Measurements from ENCODE around the gene CAPN7.

Gene CAPN7

GRCh38 chr3:15204005-15204404 is 2.0 kb upstream of the CAPN7 start:
- Histone ChIP-seq H3K27me3 (ENCODE audit: low read depth, low read length) (no peaks in the 10 kb centered on the region), H3K27ac (ENCODE audit: low read length) (no peak overlapping the region), H3K4me1 (ENCODE audit: control insufficient read depth in 1 of 2, insufficient read depth in 2 of 2, low read length in 2 of 2) (peaks cover 0 to 16% of the 10 kb centered on the region in 2 donors), H3K36me3 (ENCODE audit: control insufficient read depth in 1 of 2, insufficient read depth in 2 of 2, low read length in 2 of 2) (peaks cover 0 to 5% of the 10 kb centered on the region in 2 donors), H3K4me3 (ENCODE audit: low read depth in 1 of 2, low read length in 2 of 2) (no peak overlapping the region), H3K9me3 (ENCODE audit: control insufficient read depth in 1 of 2, low read length in 2 of 2) (no peaks in the 10 kb centered on the region)

DNA sequence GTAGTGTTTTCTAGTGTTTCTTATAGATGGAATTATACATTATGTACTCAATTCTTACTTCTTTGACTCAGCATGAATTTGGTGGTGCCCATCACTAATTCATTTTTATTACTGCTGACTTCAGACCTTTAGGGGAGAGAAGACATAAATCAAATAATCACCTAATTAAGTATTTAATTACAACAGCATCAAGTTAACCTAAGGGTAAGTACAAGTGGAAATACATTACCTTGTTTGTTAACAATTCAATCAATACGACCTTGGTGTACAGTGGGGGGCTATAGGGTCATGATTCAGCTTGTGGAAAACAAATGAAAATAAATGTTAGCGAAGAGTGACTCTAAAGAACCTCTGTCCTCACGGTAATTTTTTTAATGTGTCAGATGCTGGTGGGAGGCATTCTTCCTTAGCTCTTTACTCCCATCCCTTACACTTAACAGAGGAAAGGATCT is 538 bp upstream of the CAPN7 start:
- Histone ChIP-seq H3K36me3 (ENCODE audit: control insufficient read depth in 1 of 2, insufficient read depth in 2 of 2, low read length in 2 of 2) (peaks cover under 1 to 5% of the 10 kb centered on the region in 2 donors), H3K27ac (ENCODE audit: low read length) (peak overlapping the region; percentile 82), H3K4me1 (ENCODE audit: control insufficient read depth in 1 of 2, insufficient read depth in 2 of 2, low read length in 2 of 2) (peaks cover 0 to 19% of the 10 kb centered on the region in 2 donors), H3K9me3 (ENCODE audit: control insufficient read depth in 1 of 2, low read length in 2 of 2) (no peaks in the 10 kb centered on the region), H3K4me3 (ENCODE audit: low read depth in 1 of 2, low read length in 2 of 2) (peak overlapping the region; percentile 61 to 95), H3K27me3 (ENCODE audit: low read depth, low read length) (no peaks in the 10 kb centered on the region)

GRCh38 chr3:15206662-15207576 is 873 bp downstream of the CAPN7 start:
- Histone ChIP-seq H3K4me1 (ENCODE audit: control insufficient read depth in 1 of 2, insufficient read depth in 2 of 2, low read length in 2 of 2) (peaks cover 0 to 19% of the 10 kb centered on the region in 2 donors), H3K27me3 (ENCODE audit: low read depth, low read length) (no peaks in the 10 kb centered on the region), H3K27ac (ENCODE audit: low read length) (peak overlapping the region; percentile 92), H3K9me3 (ENCODE audit: control insufficient read depth in 1 of 2, low read length in 2 of 2) (no peaks in the 10 kb centered on the region), H3K4me3 (ENCODE audit: low read depth in 1 of 2, low read length in 2 of 2) (peak overlapping the region; percentile 95), H3K36me3 (ENCODE audit: control insufficient read depth in 1 of 2, insufficient read depth in 2 of 2, low read length in 2 of 2) (peaks cover 4 to 5% of the 10 kb centered on the region in 2 donors)

DNA sequence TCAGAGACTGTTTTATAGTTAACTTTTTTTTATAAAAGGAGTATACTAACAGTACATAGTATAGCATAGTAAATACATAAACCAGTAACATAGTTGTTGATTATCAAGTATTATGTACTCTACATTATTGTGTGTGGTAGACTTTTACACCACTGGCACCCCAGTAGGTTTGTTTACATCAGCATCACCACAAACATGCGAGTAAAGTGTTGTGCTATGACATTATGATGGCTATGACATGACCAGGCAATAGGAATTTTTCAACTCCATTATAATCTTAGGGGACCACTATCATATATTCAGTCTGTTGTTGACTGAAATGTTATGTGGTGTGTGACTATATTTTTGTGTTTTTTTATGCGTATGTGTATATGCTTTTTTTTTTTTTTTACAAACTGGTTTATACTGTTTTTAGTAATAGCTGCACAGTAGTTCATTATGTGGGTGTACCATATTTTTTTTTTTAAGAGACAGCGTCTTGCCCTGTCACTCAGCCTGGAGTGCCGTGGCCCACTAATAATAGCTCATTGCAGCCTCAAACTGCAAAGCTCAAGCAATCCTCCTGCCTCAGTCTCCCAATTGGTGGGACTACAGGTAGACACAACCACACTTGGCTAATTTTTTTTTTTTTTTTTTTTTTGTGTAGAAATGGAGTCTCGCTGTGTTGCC is 1.9 kb downstream of the CAPN7 start:
- H3K27ac ChIP-seq (ENCODE audit: low read length), result peak overlapping the region; percentile 92
- no peaks in the 10 kb centered on the region for H3K27me3 ChIP-seq (ENCODE audit: low read depth, low read length)
- H3K4me3 ChIP-seq (ENCODE audit: low read depth in 1 of 2, low read length in 2 of 2), result peak overlapping the region; percentile 95
- no peaks in the 10 kb centered on the region for H3K9me3 ChIP-seq (ENCODE audit: control insufficient read depth in 1 of 2, low read length in 2 of 2)
- H3K36me3 ChIP-seq (ENCODE audit: control insufficient read depth in 1 of 2, insufficient read depth in 2 of 2, low read length in 2 of 2), result peaks cover 10 to 14% of the 10 kb centered on the region in 2 donors
- H3K4me1 ChIP-seq (ENCODE audit: control insufficient read depth in 1 of 2, insufficient read depth in 2 of 2, low read length in 2 of 2), result peaks cover 0 to 19% of the 10 kb centered on the region in 2 donors

DNA sequence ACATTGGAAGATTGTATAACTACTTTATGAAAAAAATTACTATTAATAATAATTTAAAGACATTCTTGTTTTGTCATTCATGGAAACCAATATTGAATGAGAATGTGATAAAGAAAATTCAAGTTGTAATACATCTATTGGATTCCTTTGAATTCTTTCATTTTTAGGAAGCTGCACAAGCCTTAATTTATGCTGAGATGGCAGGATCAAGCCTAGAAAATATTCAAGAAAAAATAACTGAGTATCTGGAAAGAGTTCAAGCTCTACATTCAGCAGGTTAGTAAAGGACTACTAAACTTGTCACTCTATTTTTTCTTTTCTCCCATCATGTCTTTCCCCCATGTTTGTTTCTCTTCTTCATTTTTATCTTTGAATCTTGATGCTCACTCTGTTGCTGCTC is 5.9 kb downstream of the CAPN7 start:
- peaks cover 0 to 19% of the 10 kb centered on the region in 2 donors for H3K4me1 ChIP-seq (ENCODE audit: control insufficient read depth in 1 of 2, insufficient read depth in 2 of 2, low read length in 2 of 2)
- H3K27me3 ChIP-seq (ENCODE audit: low read depth, low read length), result no peaks in the 10 kb centered on the region
- H3K36me3 ChIP-seq (ENCODE audit: control insufficient read depth in 1 of 2, insufficient read depth in 2 of 2, low read length in 2 of 2), result peaks cover 18 to 21% of the 10 kb centered on the region in 2 donors
- H3K4me3 ChIP-seq (ENCODE audit: low read depth in 1 of 2, low read length in 2 of 2), result no peak overlapping the region
- no peak overlapping the region for H3K27ac ChIP-seq (ENCODE audit: low read length)
- no peaks in the 10 kb centered on the region for H3K9me3 ChIP-seq (ENCODE audit: control insufficient read depth in 1 of 2, low read length in 2 of 2)

- Histone ChIP-seq H3K4me1 (ENCODE audit: control insufficient read depth in 1 of 2, insufficient read depth in 2 of 2, low read length in 2 of 2) (peaks cover 0 to 17% of the 10 kb centered on the region in 2 donors), H3K27ac (ENCODE audit: low read length) (no peak overlapping the region), H3K27me3 (ENCODE audit: low read depth, low read length) (no peaks in the 10 kb centered on the region), H3K36me3 (ENCODE audit: control insufficient read depth in 1 of 2, insufficient read depth in 2 of 2, low read length in 2 of 2) (peaks cover 38 to 40% of the 10 kb centered on the region in 2 donors), H3K9me3 (ENCODE audit: control insufficient read depth in 1 of 2, low read length in 2 of 2) (no peaks in the 10 kb centered on the region), H3K4me3 (ENCODE audit: low read depth in 1 of 2, low read length in 2 of 2) (no peak overlapping the region)
Observed at GRCh38 chr3:15214758-15215157, 8.7 kb downstream of the CAPN7 start.

- no peak overlapping the region for H3K27ac ChIP-seq (ENCODE audit: low read length)
- H3K27me3 ChIP-seq (ENCODE audit: low read depth, low read length), result no peaks in the 10 kb centered on the region
- no peaks in the 10 kb centered on the region for H3K9me3 ChIP-seq (ENCODE audit: control insufficient read depth in 1 of 2, low read length in 2 of 2)
- peaks cover 0 to 17% of the 10 kb centered on the region in 2 donors for H3K4me1 ChIP-seq (ENCODE audit: control insufficient read depth in 1 of 2, insufficient read depth in 2 of 2, low read length in 2 of 2)
- H3K4me3 ChIP-seq (ENCODE audit: low read depth in 1 of 2, low read length in 2 of 2), result no peak overlapping the region
- peaks cover 41 to 50% of the 10 kb centered on the region in 2 donors for H3K36me3 ChIP-seq (ENCODE audit: control insufficient read depth in 1 of 2, insufficient read depth in 2 of 2, low read length in 2 of 2)
Observed at GRCh38 chr3:15215996-15216395, 9.9 kb downstream of the CAPN7 start.

DNA sequence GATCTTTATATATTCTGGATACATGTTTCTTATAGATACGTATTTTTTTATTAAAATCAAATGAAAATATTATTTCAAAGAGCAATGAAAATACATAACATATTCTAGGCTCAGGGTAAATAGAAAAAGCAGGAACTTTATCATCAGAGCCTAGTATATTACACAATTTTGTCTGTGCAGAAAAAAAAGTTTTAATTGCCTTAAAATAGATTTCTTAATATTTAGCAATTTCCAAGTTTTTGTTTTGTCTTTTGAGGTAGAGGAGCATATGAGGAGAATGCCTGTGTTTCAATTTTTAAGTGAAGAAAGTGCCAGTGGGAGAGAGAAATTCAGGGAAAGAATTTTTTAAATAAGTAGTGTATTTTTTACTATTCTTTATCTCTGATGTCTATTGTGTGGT is 10.5 kb downstream of the CAPN7 start:
- H3K36me3 ChIP-seq (ENCODE audit: control insufficient read depth in 1 of 2, insufficient read depth in 2 of 2, low read length in 2 of 2), result peaks cover 41 to 50% of the 10 kb centered on the region in 2 donors
- H3K4me3 ChIP-seq (ENCODE audit: low read depth in 1 of 2, low read length in 2 of 2), result no peak overlapping the region
- no peak overlapping the region for H3K27ac ChIP-seq (ENCODE audit: low read length)
- H3K27me3 ChIP-seq (ENCODE audit: low read depth, low read length), result no peaks in the 10 kb centered on the region
- no peaks in the 10 kb centered on the region for H3K9me3 ChIP-seq (ENCODE audit: control insufficient read depth in 1 of 2, low read length in 2 of 2)
- peaks cover 0 to 17% of the 10 kb centered on the region in 2 donors for H3K4me1 ChIP-seq (ENCODE audit: control insufficient read depth in 1 of 2, insufficient read depth in 2 of 2, low read length in 2 of 2)

- Histone ChIP-seq H3K36me3 (ENCODE audit: control insufficient read depth in 1 of 2, insufficient read depth in 2 of 2, low read length in 2 of 2) (peaks cover 42 to 53% of the 10 kb centered on the region in 2 donors), H3K4me3 (ENCODE audit: low read depth in 1 of 2, low read length in 2 of 2) (no peak overlapping the region), H3K27me3 (ENCODE audit: low read depth, low read length) (no peaks in the 10 kb centered on the region), H3K9me3 (ENCODE audit: control insufficient read depth in 1 of 2, low read length in 2 of 2) (no peaks in the 10 kb centered on the region), H3K27ac (ENCODE audit: low read length) (no peak overlapping the region), H3K4me1 (ENCODE audit: control insufficient read depth in 1 of 2, insufficient read depth in 2 of 2, low read length in 2 of 2) (peaks cover 0 to 17% of the 10 kb centered on the region in 2 donors)
Observed at GRCh38 chr3:15217011-15217671, 11.1 kb downstream of the CAPN7 start.

GRCh38 chr3:15217841-15218267 is 11.8 kb downstream of the CAPN7 start:
- Histone ChIP-seq H3K4me1 (ENCODE audit: control insufficient read depth in 1 of 2, insufficient read depth in 2 of 2, low read length in 2 of 2) (peaks cover 0 to 17% of the 10 kb centered on the region in 2 donors), H3K9me3 (ENCODE audit: control insufficient read depth in 1 of 2, low read length in 2 of 2) (no peaks in the 10 kb centered on the region), H3K4me3 (ENCODE audit: low read depth in 1 of 2, low read length in 2 of 2) (no peak overlapping the region), H3K27ac (ENCODE audit: low read length) (no peak overlapping the region), H3K36me3 (ENCODE audit: control insufficient read depth in 1 of 2, insufficient read depth in 2 of 2, low read length in 2 of 2) (peaks cover 42 to 55% of the 10 kb centered on the region in 2 donors), H3K27me3 (ENCODE audit: low read depth, low read length) (no peaks in the 10 kb centered on the region)

GRCh38 chr3:15218689-15219088 is 12.6 kb downstream of the CAPN7 start:
- Histone ChIP-seq H3K27me3 (ENCODE audit: low read depth, low read length) (no peaks in the 10 kb centered on the region), H3K27ac (ENCODE audit: low read length) (no peak overlapping the region), H3K36me3 (ENCODE audit: control insufficient read depth in 1 of 2, insufficient read depth in 2 of 2, low read length in 2 of 2) (peaks cover 45 to 57% of the 10 kb centered on the region in 2 donors), H3K4me3 (ENCODE audit: low read depth in 1 of 2, low read length in 2 of 2) (no peak overlapping the region), H3K4me1 (ENCODE audit: control insufficient read depth in 1 of 2, insufficient read depth in 2 of 2, low read length in 2 of 2) (peaks cover 0 to 20% of the 10 kb centered on the region in 2 donors), H3K9me3 (ENCODE audit: control insufficient read depth in 1 of 2, low read length in 2 of 2) (no peaks in the 10 kb centered on the region)
